Measurements from ENCODE around the gene CIB4.

DNA sequence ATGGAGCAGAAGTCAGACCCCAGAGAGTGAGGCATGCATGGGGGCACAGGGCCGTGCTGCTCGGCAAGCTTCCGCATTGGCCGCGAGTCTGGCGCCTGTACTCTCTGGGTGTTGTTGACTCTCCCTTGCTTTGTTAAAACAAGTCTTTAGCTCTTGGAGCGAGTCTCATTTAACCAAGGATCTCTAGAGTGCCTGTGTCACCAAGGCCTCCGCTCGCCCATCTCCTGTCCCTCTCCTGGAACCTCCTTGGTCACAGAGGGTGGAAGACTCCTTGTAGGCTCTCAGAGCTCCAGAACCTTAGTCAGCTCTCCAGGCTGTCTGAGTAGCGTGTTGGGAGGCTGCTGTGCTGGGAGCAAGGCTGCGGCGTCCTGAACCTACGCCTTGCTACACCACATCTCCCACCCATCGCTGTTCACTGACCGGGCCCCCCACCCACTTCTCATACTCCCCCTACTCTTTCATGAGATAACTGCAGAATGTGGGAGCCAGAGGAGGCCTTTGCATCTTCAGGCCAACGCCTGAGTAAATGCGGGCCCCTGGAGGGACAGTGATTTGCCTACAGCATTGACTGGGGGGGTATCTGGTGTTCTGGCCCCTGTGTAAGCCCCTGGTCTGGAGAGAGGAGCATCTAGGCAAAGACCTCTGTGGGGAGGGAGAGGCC, 66.1 kb downstream of the CIB4 start:
- TF ChIP-seq, protein P1, sequence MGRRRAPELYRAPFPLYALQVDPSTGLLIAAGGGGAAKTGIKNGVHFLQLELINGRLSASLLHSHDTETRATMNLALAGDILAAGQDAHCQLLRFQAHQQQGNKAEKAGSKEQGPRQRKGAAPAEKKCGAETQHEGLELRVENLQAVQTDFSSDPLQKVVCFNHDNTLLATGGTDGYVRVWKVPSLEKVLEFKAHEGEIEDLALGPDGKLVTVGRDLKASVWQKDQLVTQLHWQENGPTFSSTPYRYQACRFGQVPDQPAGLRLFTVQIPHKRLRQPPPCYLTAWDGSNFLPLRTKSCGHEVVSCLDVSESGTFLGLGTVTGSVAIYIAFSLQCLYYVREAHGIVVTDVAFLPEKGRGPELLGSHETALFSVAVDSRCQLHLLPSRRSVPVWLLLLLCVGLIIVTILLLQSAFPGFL (CRISPR knock-in tag; IDR thresholded peaks at IDR 0.05; ENCODE audit: borderline replicate concordance), result no peak
- TF ChIP-seq SP1 (CRISPR knock-in tag; conservative IDR thresholded peaks at IDR 0.05) (no peak), ESRRA (CRISPR knock-in tag; IDR thresholded peaks at IDR 0.05; ENCODE audit: borderline replicate concordance) (no peak), ELF4 (CRISPR knock-in tag; IDR thresholded peaks at IDR 0.05; ENCODE audit: low read depth) (no peak), CREB1 (CRISPR knock-in tag; IDR thresholded peaks at IDR 0.05) (no peak), PRRX2 (CRISPR knock-in tag; IDR thresholded peaks at IDR 0.05) (no peak), ZNF671 (CRISPR knock-in tag; IDR thresholded peaks at IDR 0.05) (no peak)
- TF ChIP-seq, protein P2, sequence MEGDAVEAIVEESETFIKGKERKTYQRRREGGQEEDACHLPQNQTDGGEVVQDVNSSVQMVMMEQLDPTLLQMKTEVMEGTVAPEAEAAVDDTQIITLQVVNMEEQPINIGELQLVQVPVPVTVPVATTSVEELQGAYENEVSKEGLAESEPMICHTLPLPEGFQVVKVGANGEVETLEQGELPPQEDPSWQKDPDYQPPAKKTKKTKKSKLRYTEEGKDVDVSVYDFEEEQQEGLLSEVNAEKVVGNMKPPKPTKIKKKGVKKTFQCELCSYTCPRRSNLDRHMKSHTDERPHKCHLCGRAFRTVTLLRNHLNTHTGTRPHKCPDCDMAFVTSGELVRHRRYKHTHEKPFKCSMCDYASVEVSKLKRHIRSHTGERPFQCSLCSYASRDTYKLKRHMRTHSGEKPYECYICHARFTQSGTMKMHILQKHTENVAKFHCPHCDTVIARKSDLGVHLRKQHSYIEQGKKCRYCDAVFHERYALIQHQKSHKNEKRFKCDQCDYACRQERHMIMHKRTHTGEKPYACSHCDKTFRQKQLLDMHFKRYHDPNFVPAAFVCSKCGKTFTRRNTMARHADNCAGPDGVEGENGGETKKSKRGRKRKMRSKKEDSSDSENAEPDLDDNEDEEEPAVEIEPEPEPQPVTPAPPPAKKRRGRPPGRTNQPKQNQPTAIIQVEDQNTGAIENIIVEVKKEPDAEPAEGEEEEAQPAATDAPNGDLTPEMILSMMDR (IDR thresholded peaks at IDR 0.05), result no peak
- TF ChIP-seq, protein P3, sequence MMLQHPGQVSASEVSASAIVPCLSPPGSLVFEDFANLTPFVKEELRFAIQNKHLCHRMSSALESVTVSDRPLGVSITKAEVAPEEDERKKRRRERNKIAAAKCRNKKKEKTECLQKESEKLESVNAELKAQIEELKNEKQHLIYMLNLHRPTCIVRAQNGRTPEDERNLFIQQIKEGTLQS (CRISPR knock-in tag; conservative IDR thresholded peaks at IDR 0.05), result no peak
- TF ChIP-seq, protein P4, sequence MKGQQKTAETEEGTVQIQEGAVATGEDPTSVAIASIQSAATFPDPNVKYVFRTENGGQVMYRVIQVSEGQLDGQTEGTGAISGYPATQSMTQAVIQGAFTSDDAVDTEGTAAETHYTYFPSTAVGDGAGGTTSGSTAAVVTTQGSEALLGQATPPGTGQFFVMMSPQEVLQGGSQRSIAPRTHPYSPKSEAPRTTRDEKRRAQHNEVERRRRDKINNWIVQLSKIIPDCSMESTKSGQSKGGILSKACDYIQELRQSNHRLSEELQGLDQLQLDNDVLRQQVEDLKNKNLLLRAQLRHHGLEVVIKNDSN (CRISPR knock-in tag; IDR thresholded peaks at IDR 0.05), result no peak

Data from WTC11 (cell line).